ENCODE measurements around the gene MSI2.

MSI2 gene

DNA sequence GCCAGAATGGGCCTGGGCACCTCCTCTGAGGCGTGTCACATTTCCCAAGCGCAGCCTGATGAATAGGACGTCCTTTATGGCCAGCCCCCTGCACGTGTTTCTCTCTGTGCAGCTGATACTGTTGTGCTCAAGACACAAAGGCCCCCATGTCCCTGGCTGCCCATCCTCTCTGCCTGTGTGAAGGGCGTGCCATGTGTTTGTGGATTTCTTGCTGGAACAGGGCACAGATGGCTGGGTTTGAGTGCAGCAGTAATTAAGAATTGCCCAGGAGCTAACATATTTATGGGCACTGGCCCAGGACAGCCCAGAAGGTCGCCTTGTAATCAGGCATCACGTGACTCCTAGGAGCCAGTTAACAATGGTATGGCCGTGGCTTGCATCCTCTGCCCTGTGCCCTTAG is 307.6 kb downstream of the MSI2 start:
- Histone ChIP-seq H3K4me2 (ENCODE audit: low read length) (no peak overlapping the region), H3K79me2 (ENCODE audit: insufficient read depth, low read length) (no peaks in the 10 kb centered on the region; the same call in 1 of the 2 replicates), H3K27ac (ENCODE audit: low read depth, low read length, poor library complexity, severe bottlenecking) (no peak overlapping the region), H3K4me1 (ENCODE audit: insufficient read depth, low read length, severe bottlenecking) (peaks cover 31% of the 10 kb centered on the region), H3K9ac (ENCODE audit: low read length) (no peak overlapping the region), H3K9me3 (ENCODE audit: low read length) (no peaks in the 10 kb centered on the region), H3K36me3 (ENCODE audit: insufficient read depth, low read length) (peaks cover 81% of the 10 kb centered on the region; the same call in 1 of the 2 replicates), H2AFZ (ENCODE audit: low read length) (no peak overlapping the region), H3K4me3 (ENCODE audit: low read depth, low read length, poor library complexity, severe bottlenecking) (no peak overlapping the region), H3K27me3 (ENCODE audit: insufficient read depth, low read length) (no peaks in the 10 kb centered on the region), H4K20me1 (ENCODE audit: insufficient read depth, low read length) (no peaks in the 10 kb centered on the region), H3F3A (ENCODE audit: insufficient read depth, low read length) (no peaks in the 10 kb centered on the region), H3K9me2 (ENCODE audit: low read depth, low read length) (no peaks in the 10 kb centered on the region)
- TF ChIP-seq CTCF (IDR thresholded peaks at IDR 0.05; ENCODE audit: low read length) (no peak), EZH2 (IDR thresholded peaks at IDR 0.05; ENCODE audit: borderline replicate concordance, low read length) (no peak)

GRCh38 chr17:57565176-57565575 is 308.9 kb downstream of the MSI2 start:
- no peaks in the 10 kb centered on the region for H3K9me2 ChIP-seq (ENCODE audit: low read depth, low read length)
- no peak overlapping the region for H3K27ac ChIP-seq (ENCODE audit: low read depth, low read length, poor library complexity, severe bottlenecking)
- TF ChIP-seq EZH2 (IDR thresholded peaks at IDR 0.05; ENCODE audit: borderline replicate concordance, low read length) (no peak), CTCF (IDR thresholded peaks at IDR 0.05; ENCODE audit: low read length) (no peak)
- H3K4me3 ChIP-seq (ENCODE audit: low read depth, low read length, poor library complexity, severe bottlenecking) = no peak overlapping the region
- H3K9ac ChIP-seq (ENCODE audit: low read length) = no peak overlapping the region
- H3K36me3 ChIP-seq (ENCODE audit: insufficient read depth, low read length) = peaks cover 82% of the 10 kb centered on the region; the same call in 1 of the 2 replicates
- H3K27me3 ChIP-seq (ENCODE audit: insufficient read depth, low read length) = no peaks in the 10 kb centered on the region
- no peak overlapping the region for H3K4me2 ChIP-seq (ENCODE audit: low read length)
- H3F3A ChIP-seq (ENCODE audit: insufficient read depth, low read length) = no peaks in the 10 kb centered on the region
- H3K9me3 ChIP-seq (ENCODE audit: low read length) = no peaks in the 10 kb centered on the region
- peaks cover 19% of the 10 kb centered on the region for H3K4me1 ChIP-seq (ENCODE audit: insufficient read depth, low read length, severe bottlenecking)
- no peak overlapping the region for H2AFZ ChIP-seq (ENCODE audit: low read length)
- H3K79me2 ChIP-seq (ENCODE audit: insufficient read depth, low read length) = no peaks in the 10 kb centered on the region
- no peaks in the 10 kb centered on the region for H4K20me1 ChIP-seq (ENCODE audit: insufficient read depth, low read length)

- H3K4me1 ChIP-seq (ENCODE audit: insufficient read depth, low read length, severe bottlenecking) = peaks cover 3% of the 10 kb centered on the region
- no peaks in the 10 kb centered on the region for H3K9me3 ChIP-seq (ENCODE audit: low read length)
- TF ChIP-seq CTCF (IDR thresholded peaks at IDR 0.05; ENCODE audit: low read length) (no peak), EZH2 (IDR thresholded peaks at IDR 0.05; ENCODE audit: borderline replicate concordance, low read length) (no peak)
- H3K79me2 ChIP-seq (ENCODE audit: insufficient read depth, low read length) = no peaks in the 10 kb centered on the region
- H3K36me3 ChIP-seq (ENCODE audit: insufficient read depth, low read length) = peaks cover 74% of the 10 kb centered on the region; the same call in 1 of the 2 replicates
- no peaks in the 10 kb centered on the region for H3K27me3 ChIP-seq (ENCODE audit: insufficient read depth, low read length)
- H3K27ac ChIP-seq (ENCODE audit: low read depth, low read length, poor library complexity, severe bottlenecking) = no peak overlapping the region
- no peaks in the 10 kb centered on the region for H4K20me1 ChIP-seq (ENCODE audit: insufficient read depth, low read length)
- H3K9me2 ChIP-seq (ENCODE audit: low read depth, low read length) = no peaks in the 10 kb centered on the region
- no peak overlapping the region for H3K4me2 ChIP-seq (ENCODE audit: low read length)
- H2AFZ ChIP-seq (ENCODE audit: low read length) = no peak overlapping the region
- no peaks in the 10 kb centered on the region for H3F3A ChIP-seq (ENCODE audit: insufficient read depth, low read length)
- H3K4me3 ChIP-seq (ENCODE audit: low read depth, low read length, poor library complexity, severe bottlenecking) = no peak overlapping the region
- H3K9ac ChIP-seq (ENCODE audit: low read length) = no peak overlapping the region
These were observed 310.4 kb downstream of the MSI2 start for GRCh38 chr17:57566721-57567120.
